ENCODE data around the gene CD2.

CD2 gene

GRCh38 chr1:116764466-116764898 lies 10.3 kb downstream of the CD2 start:
- peaks cover 57% of the 10 kb centered on the region for H3K4me1 ChIP-seq (ENCODE audit: low read length)
- H3K27me3 ChIP-seq (replicated peaks; ENCODE audit: insufficient read depth, low read length) = no peaks in the 10 kb centered on the region
- no peak for TF ChIP-seq EZH2phosphoT487 (IDR thresholded peaks at IDR 0.05; ENCODE audit: low read length)
- TF ChIP-seq, protein P1, sequence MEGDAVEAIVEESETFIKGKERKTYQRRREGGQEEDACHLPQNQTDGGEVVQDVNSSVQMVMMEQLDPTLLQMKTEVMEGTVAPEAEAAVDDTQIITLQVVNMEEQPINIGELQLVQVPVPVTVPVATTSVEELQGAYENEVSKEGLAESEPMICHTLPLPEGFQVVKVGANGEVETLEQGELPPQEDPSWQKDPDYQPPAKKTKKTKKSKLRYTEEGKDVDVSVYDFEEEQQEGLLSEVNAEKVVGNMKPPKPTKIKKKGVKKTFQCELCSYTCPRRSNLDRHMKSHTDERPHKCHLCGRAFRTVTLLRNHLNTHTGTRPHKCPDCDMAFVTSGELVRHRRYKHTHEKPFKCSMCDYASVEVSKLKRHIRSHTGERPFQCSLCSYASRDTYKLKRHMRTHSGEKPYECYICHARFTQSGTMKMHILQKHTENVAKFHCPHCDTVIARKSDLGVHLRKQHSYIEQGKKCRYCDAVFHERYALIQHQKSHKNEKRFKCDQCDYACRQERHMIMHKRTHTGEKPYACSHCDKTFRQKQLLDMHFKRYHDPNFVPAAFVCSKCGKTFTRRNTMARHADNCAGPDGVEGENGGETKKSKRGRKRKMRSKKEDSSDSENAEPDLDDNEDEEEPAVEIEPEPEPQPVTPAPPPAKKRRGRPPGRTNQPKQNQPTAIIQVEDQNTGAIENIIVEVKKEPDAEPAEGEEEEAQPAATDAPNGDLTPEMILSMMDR (IDR thresholded peaks at IDR 0.05; ENCODE audit: low read length) = no peak
- TF ChIP-seq EZH2 (optimal IDR thresholded peaks at IDR 0.05; ENCODE audit: low read depth, low read length) = no peak
- DNase-seq = peak; percentile 73
- peaks cover 28% of the 10 kb centered on the region for H3F3A ChIP-seq (ENCODE audit: insufficient read depth, low read length)
- H3K9me2 ChIP-seq (replicated peaks; ENCODE audit: insufficient read depth, low read length) = no peaks in the 10 kb centered on the region
- no peak overlapping the region for H2AFZ ChIP-seq (ENCODE audit: low read length)
- no peaks in the 10 kb centered on the region for H4K20me1 ChIP-seq (ENCODE audit: insufficient read depth, low read length)
- no peaks in the 10 kb centered on the region for H3K9me3 ChIP-seq (replicated peaks; ENCODE audit: insufficient read depth, low read length)
- no peaks in the 10 kb centered on the region for H3K36me3 ChIP-seq (replicated peaks; ENCODE audit: insufficient read depth, low read length)
- H3K27ac ChIP-seq (ENCODE audit: low read length) = peak overlapping the region; percentile 97
- H3K9ac ChIP-seq (ENCODE audit: low read length) = peak overlapping the region; percentile 35; the same call in 1 of the 2 replicates
- H3K4me3 ChIP-seq (ENCODE audit: low read length) = no peak overlapping the region; the same call in 1 of the 2 replicates
- peak overlapping the region; percentile 66 for H3K4me2 ChIP-seq (ENCODE audit: low read depth, low read length)
- H3K79me2 ChIP-seq (ENCODE audit: low read length) = no peaks in the 10 kb centered on the region

GRCh38 chr1:116764906-116765862 lies 11.0 kb downstream of the CD2 start:
- Histone ChIP-seq H3K9me2 (replicated peaks; ENCODE audit: insufficient read depth, low read length) (no peaks in the 10 kb centered on the region), H3K4me1 (ENCODE audit: low read length) (peaks cover 58% of the 10 kb centered on the region), H3K27me3 (replicated peaks; ENCODE audit: insufficient read depth, low read length) (no peaks in the 10 kb centered on the region), H3F3A (ENCODE audit: insufficient read depth, low read length) (peaks cover 34% of the 10 kb centered on the region), H2AFZ (ENCODE audit: low read length) (no peak overlapping the region), H3K27ac (ENCODE audit: low read length) (peak overlapping the region; percentile 97), H3K36me3 (replicated peaks; ENCODE audit: insufficient read depth, low read length) (no peaks in the 10 kb centered on the region), H3K4me2 (ENCODE audit: low read depth, low read length) (peak overlapping the region; percentile 34; the same call in 1 of the 2 replicates), H4K20me1 (ENCODE audit: insufficient read depth, low read length) (no peaks in the 10 kb centered on the region), H3K4me3 (ENCODE audit: low read length) (no peak overlapping the region), H3K9me3 (replicated peaks; ENCODE audit: insufficient read depth, low read length) (no peaks in the 10 kb centered on the region), H3K9ac (ENCODE audit: low read length) (peak overlapping the region; percentile 35; the same call in 1 of the 2 replicates), H3K79me2 (ENCODE audit: low read length) (no peaks in the 10 kb centered on the region)
- no peak for DNase-seq
- TF ChIP-seq, protein P1 (IDR thresholded peaks at IDR 0.05; ENCODE audit: low read length) = no peak
- TF ChIP-seq EZH2 (optimal IDR thresholded peaks at IDR 0.05; ENCODE audit: low read depth, low read length) = no peak
- no peak for TF ChIP-seq EZH2phosphoT487 (IDR thresholded peaks at IDR 0.05; ENCODE audit: low read length)

DNA sequence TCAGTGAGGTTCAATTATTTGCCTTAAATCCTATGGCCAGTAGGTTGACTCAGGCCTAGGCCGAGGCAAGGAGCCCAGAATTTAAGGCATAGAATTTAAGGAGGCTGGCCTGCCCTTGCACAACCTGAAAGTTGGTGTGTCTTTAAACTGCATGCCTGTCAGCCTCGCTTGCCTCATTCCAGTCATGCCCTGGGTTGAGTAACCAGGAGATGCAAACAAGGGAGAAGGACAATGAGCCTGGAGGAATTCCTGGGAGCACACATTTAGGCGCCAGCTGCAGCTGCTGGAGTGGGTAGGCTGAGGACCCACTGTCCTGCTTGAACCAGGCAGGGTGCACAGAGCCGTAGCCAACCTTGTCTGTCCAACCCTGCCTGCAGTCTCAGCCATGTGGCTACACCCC lies 11.7 kb downstream of the CD2 start:
- no peak for DNase-seq
- H3K4me1 ChIP-seq (ENCODE audit: low read length) = peaks cover 66% of the 10 kb centered on the region
- no peak overlapping the region for H3K9ac ChIP-seq (ENCODE audit: low read length)
- peaks cover 37% of the 10 kb centered on the region for H3F3A ChIP-seq (ENCODE audit: insufficient read depth, low read length)
- no peaks in the 10 kb centered on the region for H3K9me3 ChIP-seq (replicated peaks; ENCODE audit: insufficient read depth, low read length)
- no peaks in the 10 kb centered on the region for H3K9me2 ChIP-seq (replicated peaks; ENCODE audit: insufficient read depth, low read length)
- no peaks in the 10 kb centered on the region for H3K36me3 ChIP-seq (replicated peaks; ENCODE audit: insufficient read depth, low read length)
- no peaks in the 10 kb centered on the region for H3K79me2 ChIP-seq (ENCODE audit: low read length)
- no peak overlapping the region for H2AFZ ChIP-seq (ENCODE audit: low read length)
- no peak overlapping the region for H3K27ac ChIP-seq (ENCODE audit: low read length)
- no peak overlapping the region for H3K4me3 ChIP-seq (ENCODE audit: low read length)
- no peak overlapping the region for H3K4me2 ChIP-seq (ENCODE audit: low read depth, low read length)
- TF ChIP-seq, protein P1 (IDR thresholded peaks at IDR 0.05; ENCODE audit: low read length) = no peak
- H3K27me3 ChIP-seq (replicated peaks; ENCODE audit: insufficient read depth, low read length) = no peaks in the 10 kb centered on the region
- no peaks in the 10 kb centered on the region for H4K20me1 ChIP-seq (ENCODE audit: insufficient read depth, low read length)
